WERI-Rb-1 (cell line): ENCODE measurements around the gene NUDT14.

Source experiments
- DNase-seq: peaks from one replicate; pipeline ENCODE4 v3.0.0-alpha.2; 2020
- H3K27ac ChIP-seq: fragments of 250-450 bp; sonication (Bioruptor Pico); 2 replicates; pipeline ENCODE4 v1.5.1; 2020; ENCODE audit warnings: mild to moderate bottlenecking, moderate library complexity
- H3K27me3 ChIP-seq: fragments of 250-450 bp; sonication (Bioruptor Pico); 2 replicates; pipeline ENCODE4 v1.5.1; 2021; ENCODE audit warnings: mild to moderate bottlenecking, low read depth, moderate library complexity; ENCODE audit not compliant: insufficient read depth, severe bottlenecking
- H3K36me3 ChIP-seq: fragments of 250-450 bp; sonication (Bioruptor Pico); 2 replicates; pipeline ENCODE4 v1.5.1; 2020; ENCODE audit warnings: mild to moderate bottlenecking, moderate library complexity
- H3K4me3 ChIP-seq: 2 replicates; pipeline ENCODE4 v1.5.1; 2011; ENCODE audit warnings: low read depth, mild to moderate bottlenecking, control low read depth, low read length
- H3K9me3 ChIP-seq: fragments of 250-450 bp; sonication (Bioruptor Pico); 2 replicates; pipeline ENCODE4 v1.5.1; 2021; ENCODE audit warnings: mild to moderate bottlenecking, moderate library complexity; ENCODE audit not compliant: severe bottlenecking
- CTCF ChIP-seq: IDR thresholded peaks from 2 replicates; pipeline ENCODE4 v1.5.1; 2011; ENCODE audit warnings: low read depth, mild to moderate bottlenecking, control low read depth, inconsistent platforms, low read length

The NUDT14 gene

GRCh38 chr14:105142651-105143450 lies 38.3 kb downstream of the NUDT14 start:
- no peak overlapping the region for H3K4me3 ChIP-seq
- H3K36me3 ChIP-seq: peaks cover 74% of the 10 kb centered on the region
- no peak for TF ChIP-seq CTCF
- peak; percentile 4 for DNase-seq
- peaks cover 17% of the 10 kb centered on the region for H3K9me3 ChIP-seq
- H3K27me3 ChIP-seq: no peaks in the 10 kb centered on the region
- no peak overlapping the region for H3K27ac ChIP-seq

- peak; percentile 5 for DNase-seq
- Histone ChIP-seq H3K4me3 (no peak overlapping the region), H3K27me3 (no peaks in the 10 kb centered on the region), H3K27ac (no peak overlapping the region), H3K36me3 (peaks cover 65% of the 10 kb centered on the region), H3K9me3 (peaks cover 17% of the 10 kb centered on the region)
- no peak for TF ChIP-seq CTCF
Measured at GRCh38 chr14:105141486-105142281, 39.4 kb downstream of the NUDT14 start.

GRCh38 chr14:105141026-105141425 lies 40.1 kb downstream of the NUDT14 start:
- H3K9me3 ChIP-seq: peaks cover 17% of the 10 kb centered on the region
- DNase-seq: peak; percentile 1
- no peak for TF ChIP-seq CTCF
- no peak overlapping the region for H3K4me3 ChIP-seq
- H3K27ac ChIP-seq: no peak overlapping the region
- H3K36me3 ChIP-seq: peaks cover 58% of the 10 kb centered on the region
- H3K27me3 ChIP-seq: no peaks in the 10 kb centered on the region

GRCh38 chr14:105140581-105140980 lies 40.5 kb downstream of the NUDT14 start:
- peaks cover 55% of the 10 kb centered on the region for H3K36me3 ChIP-seq
- peak; percentile 2 for DNase-seq

GRCh38 chr14:105139831-105140239 lies 41.3 kb downstream of the NUDT14 start:
- TF ChIP-seq CTCF: no peak

More at GRCh38 chr14:105140581-105140980, 40.5 kb downstream of the NUDT14 start:
- peaks cover 17% of the 10 kb centered on the region for H3K9me3 ChIP-seq
- no peak overlapping the region for H3K4me3 ChIP-seq
- no peaks in the 10 kb centered on the region for H3K27me3 ChIP-seq
- no peak overlapping the region for H3K27ac ChIP-seq
- no peak for TF ChIP-seq CTCF

More at GRCh38 chr14:105139831-105140239, 41.3 kb downstream of the NUDT14 start:
- Histone ChIP-seq H3K27ac (no peak overlapping the region), H3K36me3 (peaks cover 48% of the 10 kb centered on the region), H3K9me3 (peaks cover 17% of the 10 kb centered on the region), H3K27me3 (no peaks in the 10 kb centered on the region), H3K4me3 (no peak overlapping the region)
- no peak for DNase-seq
